ENCODE results near the gene TSPAN2.

The TSPAN2 gene

GRCh38 chr1:115089420-115090185 is at the start of gene TSPAN2:
Gene TSPAN2, minus strand, starts transcription at chr1:115089503. Its CDS starts 71 bp downstream, at chr1:115089432.
- DNase-seq = peak in 1 of 2 donors; percentile 53

- peak; percentile 9 to 25 for DNase-seq
Observed at GRCh38 chr1:115138973-115139372, 49.7 kb upstream of the TSPAN2 start.

DNA sequence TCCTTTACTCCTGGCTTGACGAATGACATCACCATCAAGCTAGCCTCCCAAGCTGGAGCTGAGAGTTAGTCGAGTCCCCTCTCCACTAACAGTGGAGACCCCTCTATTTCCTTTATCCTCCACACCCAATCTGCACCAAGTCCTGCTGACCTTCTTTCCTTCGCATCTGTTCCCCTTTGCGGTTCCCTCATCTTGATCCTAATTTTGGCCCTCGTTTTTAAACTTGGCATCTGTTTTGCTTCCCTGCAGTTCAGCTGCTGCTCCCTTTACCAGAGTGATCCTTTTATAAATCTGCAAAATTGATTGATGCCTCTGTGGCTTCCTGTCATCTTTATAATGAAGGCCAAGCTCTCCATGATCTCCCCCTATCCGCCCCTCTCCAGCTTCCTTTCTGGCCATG is 49.0 kb upstream of the TSPAN2 start:
- no peak for DNase-seq

- no peak for DNase-seq
Observed at GRCh38 chr1:115137191-115137590, 47.9 kb upstream of the TSPAN2 start.

DNA sequence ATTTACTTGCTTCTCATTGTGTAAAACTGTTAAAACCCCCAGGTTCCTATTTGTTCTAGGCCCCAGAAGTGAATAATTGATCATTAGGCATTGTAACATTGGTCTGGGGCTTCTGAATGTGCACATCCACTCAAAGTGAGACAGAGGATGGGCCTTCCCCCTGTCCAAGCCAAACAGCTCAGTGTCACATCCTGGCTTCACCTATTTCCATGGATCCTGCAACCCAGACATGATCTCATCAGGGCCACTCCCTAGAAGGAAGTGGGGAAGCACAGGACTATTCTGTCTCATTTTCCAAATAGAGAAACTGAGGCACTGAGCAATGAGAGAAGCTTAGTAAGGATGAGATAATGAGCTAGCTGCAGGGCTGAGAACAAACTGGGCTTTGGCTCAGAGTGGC is 47.4 kb upstream of the TSPAN2 start:
- DNase-seq = no peak

DNA sequence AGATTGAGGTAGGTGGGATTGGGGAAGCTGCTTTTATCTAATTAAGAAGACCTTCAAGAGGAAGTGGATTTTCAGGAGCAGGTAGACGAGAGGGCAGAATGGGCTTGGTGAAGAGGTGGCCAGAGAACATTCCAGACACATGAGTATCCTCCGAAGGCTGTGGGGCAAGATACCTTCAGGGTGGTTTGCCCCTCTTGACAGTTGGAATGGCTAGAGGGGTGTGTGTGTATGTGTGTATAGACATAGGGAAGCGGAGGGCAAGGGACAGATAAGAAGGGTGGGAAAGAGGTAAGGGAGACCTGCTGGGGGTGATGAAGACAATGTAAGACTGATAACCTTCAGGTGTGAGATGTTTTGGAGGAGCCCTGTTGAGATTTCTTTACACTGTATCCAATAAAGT is 46.8 kb upstream of the TSPAN2 start:
- DNase-seq = no peak

GRCh38 chr1:115135681-115136080 is 46.4 kb upstream of the TSPAN2 start:
- DNase-seq = no peak

DNA sequence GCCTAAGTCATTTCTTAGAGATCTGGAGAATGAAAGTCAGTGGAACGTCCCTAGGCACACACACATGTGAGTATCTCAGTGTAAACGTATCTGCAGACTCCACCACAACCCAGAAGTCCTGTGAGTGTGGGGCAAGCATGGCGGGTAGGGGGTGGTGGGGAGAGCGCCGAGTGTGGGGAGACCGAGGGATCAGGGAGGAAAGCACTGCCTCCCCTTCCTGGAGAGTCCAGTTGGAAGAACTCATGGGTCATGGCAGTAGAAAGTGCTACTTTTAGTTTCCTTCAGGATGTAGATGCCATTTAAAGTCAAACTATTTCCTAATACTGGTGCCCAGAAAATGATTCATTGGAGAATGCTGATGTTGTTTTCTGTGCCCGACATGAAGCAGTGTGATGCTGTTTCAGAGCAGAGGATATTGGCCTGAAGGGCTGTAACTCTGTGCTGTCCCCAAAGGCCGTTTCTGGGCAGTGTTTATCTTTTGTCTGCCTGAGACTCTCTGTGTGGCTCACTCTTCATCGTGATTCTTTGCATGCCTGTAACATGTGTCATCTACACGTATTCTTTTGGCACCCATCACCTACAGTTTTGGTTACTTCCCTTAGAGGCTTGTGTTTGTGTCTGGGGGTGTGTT is 45.7 kb upstream of the TSPAN2 start:
- no peak for DNase-seq

GRCh38 chr1:115134231-115134630 is 44.9 kb upstream of the TSPAN2 start:
- DNase-seq = no peak

DNA sequence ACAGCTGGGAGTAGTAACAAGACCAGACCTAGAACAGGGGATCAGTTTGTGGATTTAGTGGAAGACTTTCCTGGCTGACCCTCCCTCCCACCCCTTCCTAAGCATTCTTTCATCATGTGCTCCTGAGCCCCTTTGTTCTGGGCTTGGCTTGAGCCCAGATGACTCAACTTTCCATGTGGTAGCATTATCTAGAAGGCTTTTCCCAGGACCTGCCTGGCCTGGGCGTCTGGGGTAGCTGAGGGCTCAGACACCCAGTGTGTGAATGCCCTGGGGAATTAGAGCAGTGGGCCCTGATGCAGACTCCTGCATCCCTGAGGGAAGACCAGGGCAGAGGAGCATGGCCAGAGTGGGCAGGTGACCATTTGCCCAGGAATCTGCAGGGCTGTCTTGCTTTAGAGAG is 44.1 kb upstream of the TSPAN2 start:
- no peak for DNase-seq

DNA sequence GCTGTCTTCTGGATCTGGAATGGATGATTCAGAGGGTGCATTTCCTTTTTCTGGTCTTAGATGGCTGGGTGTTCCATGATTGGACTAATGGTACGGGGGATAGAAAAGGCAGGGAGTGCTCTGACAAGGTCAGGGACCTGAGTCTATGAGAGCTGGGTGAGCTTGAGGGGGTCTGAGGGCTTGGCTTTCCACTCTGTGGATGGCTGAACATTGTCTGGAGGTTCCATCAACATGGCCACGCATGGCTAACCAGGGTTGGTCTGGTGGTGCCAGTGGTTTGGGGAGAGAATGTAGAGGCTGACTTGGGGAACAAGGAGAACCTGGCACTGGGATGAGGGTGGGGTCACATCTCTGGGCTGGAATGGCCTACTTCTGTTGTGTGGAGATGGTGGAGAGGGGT is 41.5 kb upstream of the TSPAN2 start:
- DNase-seq = no peak

- DNase-seq = no peak
Observed at GRCh38 chr1:115129071-115129640, 39.9 kb upstream of the TSPAN2 start.

DNA sequence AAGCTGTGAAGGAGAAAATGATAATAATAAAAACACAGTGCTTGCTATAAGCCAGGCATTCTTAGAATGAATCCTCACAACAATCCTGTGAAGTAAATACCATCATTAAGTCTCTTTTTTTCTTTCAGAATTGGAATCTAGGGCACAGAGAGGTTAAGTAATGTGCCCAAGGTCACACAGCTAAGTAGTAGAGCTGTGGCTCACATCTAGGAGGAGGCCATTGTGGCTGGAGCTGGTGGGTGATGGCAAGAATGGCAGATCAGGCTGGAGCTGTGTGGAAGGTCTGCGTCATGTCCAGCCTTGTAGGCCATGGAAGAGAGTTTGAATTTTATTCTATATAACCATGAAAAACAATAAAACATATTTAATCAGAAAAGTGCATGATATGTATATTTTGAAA is 38.2 kb upstream of the TSPAN2 start:
- no peak for DNase-seq

DNA sequence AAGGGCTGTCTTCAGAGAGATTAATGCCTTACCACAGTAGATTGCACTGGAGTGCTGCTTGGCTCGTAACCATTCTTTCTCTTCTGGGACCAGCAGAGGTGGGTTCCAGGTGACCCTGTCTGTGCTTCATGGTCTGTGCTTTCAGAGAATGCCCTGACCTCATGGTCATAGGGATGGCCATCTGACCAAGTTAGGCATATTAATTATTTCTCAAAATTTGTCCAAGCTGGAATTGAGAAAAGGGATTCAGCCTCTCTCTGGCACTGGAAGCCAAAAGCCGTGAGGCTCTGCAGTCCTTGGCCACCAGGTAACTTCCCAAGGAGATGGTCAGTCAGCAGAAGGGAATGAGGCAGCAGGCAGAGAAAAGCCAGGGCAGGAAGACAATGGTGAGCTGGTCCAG is 37.2 kb upstream of the TSPAN2 start:
- no peak for DNase-seq

DNA sequence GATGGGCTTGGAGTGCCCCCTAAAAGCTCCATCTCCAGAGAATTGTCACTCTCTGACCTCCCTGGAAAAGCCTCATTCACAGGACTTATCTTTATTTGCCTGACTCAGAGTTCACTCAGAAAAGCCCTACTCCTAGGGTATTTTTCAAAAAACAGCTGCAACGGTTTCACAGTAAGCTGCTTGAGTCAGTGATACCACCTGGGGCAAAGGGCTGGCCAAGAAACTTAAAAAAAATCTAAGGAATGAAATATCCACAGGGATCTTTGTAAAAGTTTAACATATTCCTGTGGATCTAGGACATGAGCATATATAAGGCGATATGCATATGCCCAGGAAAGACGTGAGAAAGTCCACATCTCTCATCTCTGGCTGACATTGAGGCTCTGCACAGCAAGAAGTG is 33.8 kb upstream of the TSPAN2 start:
- no peak for DNase-seq

GRCh38 chr1:115121793-115122192 is 32.5 kb upstream of the TSPAN2 start:
- no peak for DNase-seq

DNA sequence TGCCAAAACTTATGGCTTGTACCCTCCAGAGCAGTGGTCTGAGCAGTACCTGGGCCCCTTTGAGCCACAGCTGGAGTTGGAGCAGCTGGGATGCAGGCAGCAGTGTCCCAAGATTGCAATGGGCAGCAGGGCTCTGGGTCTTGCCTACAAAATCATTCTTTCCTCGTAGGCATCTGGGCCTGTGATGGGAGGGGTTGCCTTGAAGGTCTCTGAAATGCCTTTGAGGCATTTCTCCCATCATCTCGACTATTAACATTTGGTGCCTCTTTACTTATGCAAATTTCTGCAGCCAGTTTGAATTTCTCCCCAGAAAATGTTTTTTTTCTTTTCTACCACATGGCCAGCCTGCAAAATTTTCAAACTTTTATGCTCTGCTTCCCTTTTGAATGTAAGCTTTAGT is 31.0 kb upstream of the TSPAN2 start:
- no peak for DNase-seq

DNA sequence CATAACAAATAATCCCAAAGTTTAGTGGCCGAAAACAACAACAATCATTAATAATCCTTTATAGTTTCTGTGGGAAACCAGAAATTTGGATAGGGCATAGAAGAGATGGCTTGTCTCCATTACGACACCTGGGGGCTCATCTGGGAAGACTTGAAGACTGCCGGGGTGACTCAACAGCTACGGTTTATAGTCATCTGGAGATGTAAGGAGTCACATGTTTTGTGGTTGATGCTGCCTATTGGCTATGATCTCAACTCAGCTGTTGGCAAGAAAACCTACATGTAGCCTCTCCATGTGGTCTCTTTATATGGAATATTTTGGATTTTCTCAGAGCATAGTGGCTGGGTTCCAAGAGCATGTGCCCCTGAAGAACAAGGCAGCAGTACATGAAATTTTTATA is 29.3 kb upstream of the TSPAN2 start:
- DNase-seq = no peak

GRCh38 chr1:115118086-115118485 is 28.8 kb upstream of the TSPAN2 start:
- no peak for DNase-seq

- no peak for DNase-seq
Observed at GRCh38 chr1:115117298-115117697, 28.0 kb upstream of the TSPAN2 start.

DNA sequence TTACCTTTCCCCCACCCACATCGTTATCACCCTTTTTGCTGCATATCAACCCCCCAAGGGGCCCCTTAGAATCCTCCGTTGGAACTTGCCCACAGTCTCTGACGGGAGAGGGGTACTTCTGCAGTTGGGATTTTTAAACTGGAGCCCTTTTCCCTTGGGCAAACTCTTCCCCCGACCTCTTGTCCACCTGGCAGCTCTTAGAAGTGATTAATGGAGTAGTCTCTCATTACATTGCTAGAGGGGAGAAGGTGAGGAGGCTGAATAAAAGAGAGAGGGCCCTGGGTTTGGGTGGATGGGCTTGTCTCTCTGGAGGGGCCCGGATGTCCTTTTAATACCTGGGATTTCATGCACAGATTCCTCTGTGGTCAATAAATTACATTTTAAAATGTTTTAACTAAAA is 27.2 kb upstream of the TSPAN2 start:
- no peak for DNase-seq

DNA sequence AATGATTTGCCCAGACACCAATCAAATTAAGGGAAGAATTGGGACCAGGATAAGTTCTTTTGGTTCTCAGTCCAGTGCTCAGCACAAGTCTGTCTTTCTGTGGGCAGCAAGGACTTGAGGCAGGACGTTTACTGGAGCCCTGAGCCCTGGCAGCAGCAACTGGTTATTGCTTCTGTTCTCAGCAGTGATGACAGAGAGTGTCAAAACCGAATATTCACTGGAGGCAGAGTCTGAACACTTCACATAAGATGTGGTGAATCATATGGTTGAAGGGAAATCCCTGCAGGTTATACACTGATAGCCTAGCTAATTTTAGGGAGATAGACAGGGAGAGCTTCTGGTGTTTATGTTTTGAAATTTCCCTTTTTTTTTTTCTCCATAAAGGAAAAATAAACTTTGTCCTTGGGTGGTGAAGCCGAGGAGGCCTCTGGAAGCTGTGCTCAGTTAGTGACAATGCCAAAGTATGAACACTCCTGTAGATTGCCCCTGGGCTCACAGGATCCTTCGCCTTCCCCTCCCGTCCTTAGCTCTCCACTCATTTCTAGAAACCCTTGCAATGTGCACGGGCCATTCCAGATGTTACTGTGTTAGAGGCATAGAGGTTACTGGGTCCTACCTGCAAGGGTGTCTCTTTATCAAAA is 26.3 kb upstream of the TSPAN2 start:
- no peak for DNase-seq

DNA sequence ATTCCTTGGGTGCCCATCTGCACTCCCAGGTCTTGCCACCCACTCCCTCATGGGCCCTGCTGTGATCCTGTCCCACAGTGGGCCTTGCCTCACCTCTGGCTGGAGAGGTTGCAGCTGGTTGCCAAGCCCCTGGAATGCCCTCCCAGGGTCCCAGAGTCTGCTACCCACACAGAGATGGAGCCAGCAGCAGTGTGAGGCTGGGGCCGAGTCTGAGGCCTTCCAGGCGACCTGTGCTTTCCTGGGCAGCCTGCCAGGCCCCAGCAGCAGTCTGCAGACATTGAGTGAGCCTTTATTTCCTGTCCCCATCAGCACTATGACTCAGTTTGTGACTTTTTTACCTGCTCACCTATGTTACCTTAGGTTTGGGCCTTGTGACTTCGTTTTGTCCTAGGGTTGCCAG is 25.0 kb upstream of the TSPAN2 start:
- DNase-seq = no peak

GRCh38 chr1:115113766-115114165 is 24.5 kb upstream of the TSPAN2 start:
- no peak for DNase-seq

Measured in bone marrow (tissue), 2 donors.